ENCODE results near the gene CCDC82. TPM values are rescaled to one million over a fixed set of nuclear protein-coding genes. Genes with fewer than 3 reads are reported as not detected.

Gene CCDC82
- total RNA-seq, 4 donors from 2014 or later, result 36.9 to 48.8 (median 42.5) TPM

DNA sequence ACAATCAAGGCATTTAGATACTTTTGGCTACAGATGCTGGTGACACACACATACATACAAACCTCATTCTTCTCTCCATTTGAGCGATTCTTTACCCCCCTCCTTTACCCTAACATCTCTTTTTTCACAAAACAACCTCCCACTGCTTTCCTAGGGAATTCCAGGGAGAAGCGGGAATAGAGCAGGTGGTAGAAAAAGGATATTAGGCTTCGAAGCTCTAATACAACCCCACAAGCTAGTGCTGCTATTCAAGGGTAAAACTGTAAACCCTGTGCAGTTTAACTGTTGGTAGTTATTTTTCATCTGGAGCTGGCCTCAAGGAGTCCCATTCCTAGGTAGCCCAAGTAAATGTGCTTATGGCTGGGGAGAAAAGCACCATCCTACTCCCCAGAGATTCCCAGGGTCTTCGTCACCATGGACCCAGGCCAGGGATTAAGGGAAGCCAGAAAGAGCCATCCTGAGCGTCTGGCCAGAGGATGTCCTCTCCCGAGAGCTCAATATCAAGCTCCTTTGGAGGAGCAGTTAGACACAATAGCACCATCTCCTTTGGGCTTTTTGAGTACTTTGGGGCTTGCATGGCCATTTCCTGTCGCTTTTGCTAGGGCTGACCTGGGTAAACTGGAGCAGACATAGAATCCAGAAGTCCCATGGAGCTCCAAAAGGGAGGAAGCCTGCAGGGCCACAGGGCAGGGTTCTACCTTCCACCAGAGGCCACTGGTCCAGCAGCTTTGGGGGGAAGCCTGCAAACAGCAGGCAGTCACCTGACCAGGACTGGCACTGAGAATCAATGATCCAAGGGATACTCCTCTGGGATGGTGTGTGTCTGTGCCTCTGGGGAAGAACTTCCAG lies 49.8 kb downstream of the CCDC82 start:
- Histone ChIP-seq H3K9me3 (no peaks in the 10 kb centered on the region), H3K4me1 (no peaks in the 10 kb centered on the region), H3K36me3 (no peaks in the 10 kb centered on the region), H3K4me3 (peak overlapping the region; percentile 8 to 61), H3K27me3 (no peaks in the 10 kb centered on the region), H3K27ac (peak overlapping the region; percentile 84 to 94)
- TF ChIP-seq, protein P1, sequence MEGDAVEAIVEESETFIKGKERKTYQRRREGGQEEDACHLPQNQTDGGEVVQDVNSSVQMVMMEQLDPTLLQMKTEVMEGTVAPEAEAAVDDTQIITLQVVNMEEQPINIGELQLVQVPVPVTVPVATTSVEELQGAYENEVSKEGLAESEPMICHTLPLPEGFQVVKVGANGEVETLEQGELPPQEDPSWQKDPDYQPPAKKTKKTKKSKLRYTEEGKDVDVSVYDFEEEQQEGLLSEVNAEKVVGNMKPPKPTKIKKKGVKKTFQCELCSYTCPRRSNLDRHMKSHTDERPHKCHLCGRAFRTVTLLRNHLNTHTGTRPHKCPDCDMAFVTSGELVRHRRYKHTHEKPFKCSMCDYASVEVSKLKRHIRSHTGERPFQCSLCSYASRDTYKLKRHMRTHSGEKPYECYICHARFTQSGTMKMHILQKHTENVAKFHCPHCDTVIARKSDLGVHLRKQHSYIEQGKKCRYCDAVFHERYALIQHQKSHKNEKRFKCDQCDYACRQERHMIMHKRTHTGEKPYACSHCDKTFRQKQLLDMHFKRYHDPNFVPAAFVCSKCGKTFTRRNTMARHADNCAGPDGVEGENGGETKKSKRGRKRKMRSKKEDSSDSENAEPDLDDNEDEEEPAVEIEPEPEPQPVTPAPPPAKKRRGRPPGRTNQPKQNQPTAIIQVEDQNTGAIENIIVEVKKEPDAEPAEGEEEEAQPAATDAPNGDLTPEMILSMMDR (IDR thresholded peaks at IDR 0.05), result no peak
- intact Hi-C loops (cut with DNase I; ENCODE audit: low total_unique reads), result no loop called here
- DNase-seq, result no peak

DNA sequence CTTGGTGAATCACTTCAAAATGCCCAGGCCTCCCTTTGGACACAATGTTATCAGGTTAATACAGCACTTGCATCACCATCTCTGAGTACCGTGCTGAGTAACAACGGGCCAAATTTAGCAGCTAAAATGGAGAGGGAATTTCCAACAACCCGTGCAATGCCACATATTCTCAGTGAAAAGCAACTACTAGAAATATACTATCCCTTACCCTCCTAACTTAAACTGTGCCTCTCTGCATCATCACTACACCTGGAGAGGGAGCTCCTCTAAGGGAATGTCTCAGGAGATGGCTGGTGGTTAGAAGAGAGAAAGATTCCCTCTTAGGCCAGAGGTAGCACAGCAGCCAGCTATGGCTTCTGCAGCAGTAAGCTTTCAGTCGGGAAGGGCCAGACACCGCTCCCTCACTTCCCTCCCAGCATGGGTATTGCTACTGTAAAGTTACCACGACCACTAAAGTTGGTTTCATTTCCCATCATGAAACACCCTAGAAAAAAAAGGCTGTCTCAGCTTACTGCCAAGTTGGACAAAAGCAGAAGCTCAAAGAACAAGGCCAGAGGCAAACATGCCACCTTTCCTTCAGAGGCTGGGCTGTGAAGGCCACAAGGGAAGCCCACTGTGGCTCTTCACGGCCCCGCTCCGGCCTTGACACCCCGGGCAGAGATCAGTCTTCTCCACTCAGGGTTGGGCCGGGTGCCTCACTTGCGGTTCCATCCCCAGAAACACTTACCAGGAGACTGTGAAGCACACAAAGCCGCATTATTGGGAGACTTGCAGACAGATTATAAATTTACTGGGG lies 50.6 kb downstream of the CCDC82 start:
- H3K27ac ChIP-seq, result peak overlapping the region; percentile 84 to 94
- H3K4me3 ChIP-seq, result peak overlapping the region; percentile 8 to 21
- no peaks in the 10 kb centered on the region for H3K9me3 ChIP-seq
- intact Hi-C loops (cut with DNase I; ENCODE audit: low total_unique reads), result no loop called here
- no peak for DNase-seq
- no peaks in the 10 kb centered on the region for H3K36me3 ChIP-seq
- no peak for TF ChIP-seq POLR2A (IDR thresholded peaks at IDR 0.05)
- TF ChIP-seq, protein P1 (IDR thresholded peaks at IDR 0.05), result no peak
- H3K4me1 ChIP-seq, result no peaks in the 10 kb centered on the region
- no peaks in the 10 kb centered on the region for H3K27me3 ChIP-seq

DNA sequence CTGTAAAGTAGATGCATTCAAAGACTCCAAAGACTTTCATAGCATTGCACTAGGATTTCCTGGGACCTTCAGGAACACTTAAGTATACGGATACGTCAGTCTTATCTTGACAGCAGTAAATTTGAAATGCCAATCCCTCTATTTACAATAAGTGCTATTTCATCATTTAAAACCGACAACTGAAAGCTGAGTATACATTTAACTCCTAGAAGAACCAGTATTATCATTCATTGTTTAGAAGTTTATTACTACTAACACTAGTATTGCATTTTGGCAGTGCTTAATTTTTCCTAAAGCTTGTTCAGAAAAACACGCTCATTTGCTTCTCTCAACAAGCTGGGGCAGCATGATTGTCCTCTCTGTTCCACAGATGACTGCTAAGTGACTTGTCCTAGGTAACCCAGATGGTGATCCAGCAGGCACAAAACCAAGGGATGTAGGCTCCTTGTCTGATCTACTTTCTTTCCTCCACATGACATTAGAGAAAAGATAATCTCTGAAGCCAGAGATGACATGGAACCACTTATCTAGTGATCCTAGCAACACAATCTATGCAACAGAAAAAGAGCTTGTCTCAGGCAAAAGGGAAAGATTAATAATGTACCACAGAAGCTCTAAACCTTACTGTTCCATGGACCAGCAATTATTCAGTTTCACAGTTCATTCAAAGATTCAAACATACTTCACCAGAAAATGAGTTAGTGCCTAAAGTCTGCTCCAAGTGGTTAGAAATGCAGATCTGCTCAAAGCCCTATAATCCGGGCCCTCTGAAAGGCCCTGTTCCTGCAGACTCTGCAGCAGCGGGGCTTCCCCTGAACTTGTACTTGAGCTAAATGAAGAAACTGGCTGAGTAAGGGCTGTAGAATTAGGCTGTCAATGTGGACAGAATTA lies 51.9 kb downstream of the CCDC82 start:
- peaks cover 0 to 6% of the 10 kb centered on the region in 2 donors for H3K4me1 ChIP-seq
- H3K9me3 ChIP-seq, result no peaks in the 10 kb centered on the region
- no peak for DNase-seq
- H3K27me3 ChIP-seq, result no peaks in the 10 kb centered on the region
- intact Hi-C loops (cut with DNase I; ENCODE audit: low total_unique reads), result no loop called here
- peak overlapping the region; percentile 84 to 94 for H3K27ac ChIP-seq
- no peaks in the 10 kb centered on the region for H3K36me3 ChIP-seq
- no peak for TF ChIP-seq POLR2A (IDR thresholded peaks at IDR 0.05)
- TF ChIP-seq, protein P1 (IDR thresholded peaks at IDR 0.05), result no peak
- no peak overlapping the region for H3K4me3 ChIP-seq

DNA sequence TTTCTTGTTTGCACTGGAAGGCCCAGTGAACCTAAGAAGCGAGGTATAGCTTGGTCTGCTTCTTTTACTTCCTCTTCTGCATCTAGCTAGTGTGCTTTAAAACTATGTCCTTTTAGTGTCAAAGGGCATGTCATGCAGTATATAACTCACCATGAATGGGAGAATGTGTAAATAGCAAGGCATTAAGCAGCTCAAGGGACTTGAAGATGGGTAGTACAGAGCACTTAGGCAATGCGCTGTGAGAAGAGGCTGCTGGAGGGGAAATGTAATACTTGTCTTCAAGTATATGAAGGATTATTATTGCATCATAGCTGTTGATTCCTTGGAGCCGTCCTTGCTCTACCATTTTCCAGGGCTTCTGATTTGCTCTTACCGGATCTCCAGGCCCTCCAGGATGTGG lies 54.3 kb downstream of the CCDC82 start:
- no peak for DNase-seq
- no peak overlapping the region for H3K27ac ChIP-seq
- no peak overlapping the region for H3K4me3 ChIP-seq
- H3K9me3 ChIP-seq, result no peaks in the 10 kb centered on the region
- no peaks in the 10 kb centered on the region for H3K36me3 ChIP-seq
- H3K4me1 ChIP-seq, result peaks cover 0 to 8% of the 10 kb centered on the region in 2 donors
- no peak for TF ChIP-seq POLR2A (IDR thresholded peaks at IDR 0.05)
- TF ChIP-seq, protein P1 (IDR thresholded peaks at IDR 0.05), result no peak
- intact Hi-C loops (cut with DNase I; ENCODE audit: low total_unique reads), result no loop called here
- H3K27me3 ChIP-seq, result no peaks in the 10 kb centered on the region

Data from uterus (tissue), 4 donors.